ENCODE measurements around the gene AMZ1. TPM values are rescaled to one million over a fixed set of nuclear protein-coding genes. Genes with fewer than 3 reads are reported as not detected.

Gene AMZ1
- total and polyA plus RNA-seq, 2 experiments from 2014 or later, result 1.4 TPM; not detected in 1

- Histone ChIP-seq H4K20me1 (ENCODE audit: insufficient read depth, poor library complexity, severe bottlenecking) (no peaks in the 10 kb centered on the region), H3K9me2 (replicated peaks; ENCODE audit: insufficient read depth) (no peaks in the 10 kb centered on the region), H3K9me3 (ENCODE audit: low read depth) (no peaks in the 10 kb centered on the region), H3K4me1 (ENCODE audit: insufficient read depth) (peaks cover 10% of the 10 kb centered on the region), H3K4me2 (no peak overlapping the region), H3K27ac (no peak overlapping the region), H3K4me3 (no peak overlapping the region), H2AFZ (no peak overlapping the region), H3K79me2 (no peaks in the 10 kb centered on the region), H3K27me3 (no peaks in the 10 kb centered on the region), H3K36me3 (replicated peaks; ENCODE audit: insufficient read depth, low read depth) (no peaks in the 10 kb centered on the region)
- WGBS (ENCODE audit: low lambda C conversion rate, missing lambda C conversion rate), result 86% methylated on average over 15 of the region's 15 CpGs
- DNase-seq (ENCODE audit: low spot score), result no peak
- TF ChIP-seq CTCF (IDR thresholded peaks at IDR 0.05; ENCODE audit: poor library complexity), result no peak
- no peak for TF ChIP-seq EZH2 (IDR thresholded peaks at IDR 0.05; ENCODE audit: borderline replicate concordance)
- no peak for TF ChIP-seq EZH2phosphoT487 (IDR thresholded peaks at IDR 0.05; ENCODE audit: low read depth, severe bottlenecking, unreplicated experiment)
These were observed 40.5 kb downstream of the AMZ1 start for GRCh38 chr7:2728316-2729030.

GRCh38 chr7:2729031-2729892 is 41.3 kb downstream of the AMZ1 start:
- no peak overlapping the region for H3K4me3 ChIP-seq
- no peak overlapping the region for H2AFZ ChIP-seq
- no peaks in the 10 kb centered on the region for H3K9me2 ChIP-seq (replicated peaks; ENCODE audit: insufficient read depth)
- H3K79me2 ChIP-seq, result peaks cover 8% of the 10 kb centered on the region
- TF ChIP-seq EZH2 (IDR thresholded peaks at IDR 0.05; ENCODE audit: borderline replicate concordance) (no peak), EZH2phosphoT487 (IDR thresholded peaks at IDR 0.05; ENCODE audit: low read depth, severe bottlenecking, unreplicated experiment) (no peak), CTCF (IDR thresholded peaks at IDR 0.05; ENCODE audit: poor library complexity) (no peak)
- H3K9me3 ChIP-seq (ENCODE audit: low read depth), result no peaks in the 10 kb centered on the region
- H3K36me3 ChIP-seq (replicated peaks; ENCODE audit: insufficient read depth, low read depth), result no peaks in the 10 kb centered on the region
- no peaks in the 10 kb centered on the region for H4K20me1 ChIP-seq (ENCODE audit: insufficient read depth, poor library complexity, severe bottlenecking)
- no peak for DNase-seq (ENCODE audit: low spot score)
- peak overlapping the region; percentile 43 for H3K27ac ChIP-seq
- 92% methylated on average over 37 of the region's 37 CpGs for WGBS (ENCODE audit: low lambda C conversion rate, missing lambda C conversion rate)
- no peaks in the 10 kb centered on the region for H3K27me3 ChIP-seq
- peaks cover 14% of the 10 kb centered on the region for H3K4me1 ChIP-seq (ENCODE audit: insufficient read depth)
- H3K4me2 ChIP-seq, result no peak overlapping the region

- Histone ChIP-seq H4K20me1 (ENCODE audit: insufficient read depth, poor library complexity, severe bottlenecking) (no peaks in the 10 kb centered on the region), H3K4me1 (ENCODE audit: insufficient read depth) (peaks cover 14% of the 10 kb centered on the region), H3K9me2 (replicated peaks; ENCODE audit: insufficient read depth) (no peaks in the 10 kb centered on the region), H3K9me3 (ENCODE audit: low read depth) (no peaks in the 10 kb centered on the region), H3K36me3 (replicated peaks; ENCODE audit: insufficient read depth, low read depth) (no peaks in the 10 kb centered on the region), H3K27ac (peak overlapping the region; percentile 43), H2AFZ (no peak overlapping the region), H3K4me3 (no peak overlapping the region), H3K4me2 (no peak overlapping the region), H3K27me3 (no peaks in the 10 kb centered on the region), H3K79me2 (peaks cover 13% of the 10 kb centered on the region)
- WGBS (ENCODE audit: low lambda C conversion rate, missing lambda C conversion rate), result 87% methylated on average over 33 of the region's 33 CpGs
- TF ChIP-seq EZH2phosphoT487 (IDR thresholded peaks at IDR 0.05; ENCODE audit: low read depth, severe bottlenecking, unreplicated experiment), result no peak
- TF ChIP-seq CTCF (IDR thresholded peaks at IDR 0.05; ENCODE audit: poor library complexity), result no peak
- no peak for TF ChIP-seq EZH2 (IDR thresholded peaks at IDR 0.05; ENCODE audit: borderline replicate concordance)
- no peak for DNase-seq (ENCODE audit: low spot score)
These were observed 42.1 kb downstream of the AMZ1 start for GRCh38 chr7:2729893-2730716.

Data from hepatocyte (in vitro differentiated cells).